Amygdala (tissue), 56 donors: ENCODE results near the gene C14orf93.
A peak's percentile ranks its signal among the peaks of the same experiment; 100 is the strongest.
"Not testable (repeated sequence)": the region's sequence is repeated elsewhere in the genome, so short reads cannot be mapped to it uniquely, and the experiment has no call there.

Experiments
- DNase-seq, 56 donors: peaks; one replicate each; lab custom pipeline; 2025; lab: John Stamatoyannopoulos, UW

The C14orf93 gene

GRCh38 chr14:22977684-22978486 lies 32.1 kb downstream of the C14orf93 start:
- DNase-seq = no peak

- DNase-seq = no peak
Observed at GRCh38 chr14:22977434-22977683, 32.6 kb downstream of the C14orf93 start.

GRCh38 chr14:22976620-22977433 lies 33.1 kb downstream of the C14orf93 start:
- no peak for DNase-seq

GRCh38 chr14:22974530-22975313 lies 35.2 kb downstream of the C14orf93 start:
- no peak for DNase-seq

- peak in 7 of 56 donors; percentile 12 to 46 (median 32) for DNase-seq
Observed at GRCh38 chr14:22973217-22974032, 36.5 kb downstream of the C14orf93 start.

- no peak for DNase-seq
Observed at GRCh38 chr14:22972313-22972930, 37.5 kb downstream of the C14orf93 start.

- DNase-seq = no peak
Observed at GRCh38 chr14:22971152-22971551, 38.8 kb downstream of the C14orf93 start.

GRCh38 chr14:22966783-22967269 lies 43.1 kb downstream of the C14orf93 start:
- DNase-seq = no peak

- DNase-seq = not testable (repeated sequence)
Observed at GRCh38 chr14:22965916-22966782, 43.8 kb downstream of the C14orf93 start.

GRCh38 chr14:22962061-22962676 lies 47.8 kb downstream of the C14orf93 start:
- no peak for DNase-seq

- no peak for DNase-seq
Observed at GRCh38 chr14:22955702-22956569, 54.0 kb downstream of the C14orf93 start.

GRCh38 chr14:22952418-22952817 lies 57.5 kb downstream of the C14orf93 start:
- DNase-seq = no peak

- not testable (repeated sequence) for DNase-seq
Observed at GRCh38 chr14:22951795-22952194, 58.1 kb downstream of the C14orf93 start.

GRCh38 chr14:22945642-22946041 lies 64.3 kb downstream of the C14orf93 start:
- DNase-seq = no peak

GRCh38 chr14:22939684-22940083 lies 70.3 kb downstream of the C14orf93 start:
- no peak for DNase-seq
